NCI-H1417 treated with DMSO at 0.1 percent for 48 hours (cell line): ENCODE results near the gene RIMS1.

Experiments
- DNase-seq: peaks from one replicate; lab custom pipeline; 2025; lab: John Stamatoyannopoulos, UW

The RIMS1 gene

GRCh38 chr6:72414657-72415056 lies 528.3 kb downstream of the RIMS1 start:
- no peak for DNase-seq

GRCh38 chr6:72416744-72417465 lies 530.6 kb downstream of the RIMS1 start:
- DNase-seq: no peak

- no peak for DNase-seq
Measured at GRCh38 chr6:72417759-72418158, 531.4 kb downstream of the RIMS1 start.

- no peak for DNase-seq
Measured at GRCh38 chr6:72418495-72418894, 532.1 kb downstream of the RIMS1 start.

- DNase-seq: no peak
Measured at GRCh38 chr6:72419966-72420365, 533.6 kb downstream of the RIMS1 start.

- no peak for DNase-seq
Measured at GRCh38 chr6:72420409-72420808, 534.1 kb downstream of the RIMS1 start.

- DNase-seq: no peak
Measured at GRCh38 chr6:72421387-72421786, 535.0 kb downstream of the RIMS1 start.

- DNase-seq: no peak
Measured at GRCh38 chr6:72422171-72422570, 535.8 kb downstream of the RIMS1 start.

GRCh38 chr6:72424476-72424875 lies 538.1 kb downstream of the RIMS1 start:
- no peak for DNase-seq

- DNase-seq: no peak
Measured at GRCh38 chr6:72425003-72425681, 538.8 kb downstream of the RIMS1 start.

GRCh38 chr6:72440611-72441010 lies 554.3 kb downstream of the RIMS1 start:
- no peak for DNase-seq

GRCh38 chr6:72446430-72446829 lies 560.1 kb downstream of the RIMS1 start:
- no peak for DNase-seq
